ENCODE results near the gene ZFP1. TPM values are rescaled to one million over a fixed set of nuclear protein-coding genes. Genes with fewer than 3 reads are reported as not detected.
A peak's percentile ranks its signal among the peaks of the same experiment; 100 is the strongest.

ZFP1 gene
- 10 to 100 TPM in 3 of 4 donors, 1 to 10 TPM in 1; 9.2 to 17.5 (median 15.4) TPM for total RNA-seq
- polyA plus RNA-seq, result 1 to 10 TPM in 2 of 3 donors, under 1 TPM in 1; 0.60 to 4.0 (median 2.3) TPM

DNA sequence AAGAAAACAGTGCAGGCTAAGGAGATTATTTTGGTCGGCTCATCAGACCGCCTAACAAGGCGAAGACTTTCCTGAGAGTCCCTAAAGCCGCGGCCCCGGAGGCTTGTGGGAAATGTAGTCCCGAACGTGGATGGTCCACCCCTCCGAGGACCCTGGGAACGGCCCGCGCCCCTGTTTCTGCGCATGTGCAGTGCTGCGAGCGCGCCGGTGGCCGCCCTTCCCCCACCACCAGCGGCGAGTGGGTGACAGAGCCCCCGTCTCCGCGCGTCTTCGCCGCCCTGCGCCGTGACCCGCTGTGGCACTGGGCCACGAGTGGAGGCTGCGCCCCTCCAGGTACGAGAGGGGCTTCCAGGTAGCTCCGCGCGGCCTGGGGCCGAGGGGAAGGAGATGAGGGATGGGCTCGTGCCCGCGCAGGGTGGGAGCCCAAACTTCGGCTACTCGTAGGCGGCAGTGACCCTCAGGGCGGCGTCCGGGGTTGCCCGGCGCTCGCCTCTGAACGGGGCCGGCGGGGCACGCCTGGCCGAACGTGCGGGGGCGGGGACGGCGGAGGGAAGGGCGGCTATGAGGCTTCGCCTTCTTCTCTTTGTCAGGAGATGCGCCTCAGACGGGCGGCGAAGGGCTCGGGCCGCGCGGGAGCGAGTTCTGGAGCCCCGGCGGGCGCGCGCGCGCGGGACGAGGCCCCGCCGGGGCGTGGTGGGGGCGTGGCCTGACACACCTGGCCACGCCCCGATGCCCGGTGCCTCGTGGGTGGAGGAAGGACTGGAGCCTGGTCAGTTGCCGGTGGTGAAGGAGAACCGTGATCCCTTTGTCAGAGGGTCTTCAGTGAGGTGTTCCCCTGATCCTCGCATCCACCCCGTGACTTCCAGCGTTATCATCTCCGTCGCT lies at the start of gene ZFP1:
Gene ZFP1 (plus strand): TSS at position 214 of the 885 bp plus-strand sequence. CDS start 4,428 bp downstream, outside the sequence.
- peak; percentile 98 for DNase-seq
- H3K9me3 ChIP-seq, result peaks cover 0 to 2% (median 0%) of the 10 kb centered on the region in 4 donors
- H3K36me3 ChIP-seq, result peaks cover 0 to 10% (median 3%) of the 10 kb centered on the region in 4 donors
- H3K27ac ChIP-seq, result peak within 1 kb of the TSS; percentile 98 to 100 (median 100)
- 0 to 1% methylated on average over 93 of the region's 93 CpGs for WGBS, 2 donors
- H3K4me3 ChIP-seq, result peak within 1 kb of the TSS; percentile 90 to 100 (median 99)
- no peaks in the 10 kb centered on the region for H3K27me3 ChIP-seq
- intact Hi-C loops (cut with DNase I), result loop anchor here (2.0 to 10.0 kb wide), 2 partner anchors 32 to 334 kb away; partner anchors contain the start of gene LDHD
- peaks cover 0 to 11% (median 8%) of the 10 kb centered on the region in 4 donors for H3K4me1 ChIP-seq
- TF ChIP-seq POLR2AphosphoS5 (IDR thresholded peaks at IDR 0.05), result peak; percentile 64 to 88 (median 84)
- TF ChIP-seq, protein P1, sequence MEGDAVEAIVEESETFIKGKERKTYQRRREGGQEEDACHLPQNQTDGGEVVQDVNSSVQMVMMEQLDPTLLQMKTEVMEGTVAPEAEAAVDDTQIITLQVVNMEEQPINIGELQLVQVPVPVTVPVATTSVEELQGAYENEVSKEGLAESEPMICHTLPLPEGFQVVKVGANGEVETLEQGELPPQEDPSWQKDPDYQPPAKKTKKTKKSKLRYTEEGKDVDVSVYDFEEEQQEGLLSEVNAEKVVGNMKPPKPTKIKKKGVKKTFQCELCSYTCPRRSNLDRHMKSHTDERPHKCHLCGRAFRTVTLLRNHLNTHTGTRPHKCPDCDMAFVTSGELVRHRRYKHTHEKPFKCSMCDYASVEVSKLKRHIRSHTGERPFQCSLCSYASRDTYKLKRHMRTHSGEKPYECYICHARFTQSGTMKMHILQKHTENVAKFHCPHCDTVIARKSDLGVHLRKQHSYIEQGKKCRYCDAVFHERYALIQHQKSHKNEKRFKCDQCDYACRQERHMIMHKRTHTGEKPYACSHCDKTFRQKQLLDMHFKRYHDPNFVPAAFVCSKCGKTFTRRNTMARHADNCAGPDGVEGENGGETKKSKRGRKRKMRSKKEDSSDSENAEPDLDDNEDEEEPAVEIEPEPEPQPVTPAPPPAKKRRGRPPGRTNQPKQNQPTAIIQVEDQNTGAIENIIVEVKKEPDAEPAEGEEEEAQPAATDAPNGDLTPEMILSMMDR (IDR thresholded peaks at IDR 0.05), result no peak
- TF ChIP-seq EP300 (IDR thresholded peaks at IDR 0.05), result peak in 1 of 4 donors; percentile 68
- TF ChIP-seq POLR2A (IDR thresholded peaks at IDR 0.05), result peak; percentile 40 to 53

DNA sequence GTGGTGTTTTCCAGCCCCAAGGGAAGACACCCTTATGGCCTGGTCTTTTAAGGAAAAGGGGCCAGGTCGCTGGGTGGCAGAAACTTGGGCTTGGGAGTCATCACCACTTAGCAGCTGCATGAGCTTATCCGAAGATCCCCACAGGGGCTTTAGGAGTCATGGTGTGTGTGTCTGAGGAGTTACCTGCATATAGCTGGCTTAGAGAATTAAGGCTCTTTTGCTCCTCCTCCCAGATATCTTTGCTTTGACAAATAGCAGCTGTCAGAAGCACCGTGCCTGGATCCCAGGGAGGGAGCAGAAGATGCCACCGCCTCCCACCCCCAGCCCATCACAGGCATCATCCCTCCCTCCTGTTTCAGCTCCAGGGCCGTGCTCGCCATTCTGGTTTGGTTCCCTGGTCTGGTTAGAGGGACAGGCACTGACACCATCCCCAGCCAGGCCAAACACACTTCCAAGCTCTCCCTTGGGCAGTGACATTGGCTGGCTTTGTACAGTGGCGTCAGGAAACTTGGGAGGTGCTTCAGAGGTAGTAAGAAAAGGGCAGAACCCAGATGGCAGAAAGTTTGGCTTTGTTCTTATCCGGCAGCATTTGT lies 49.2 kb upstream of the ZFP1 start:
- TF ChIP-seq POLR2AphosphoS5 (IDR thresholded peaks at IDR 0.05) (no peak), EP300 (IDR thresholded peaks at IDR 0.05) (no peak), POLR2A (IDR thresholded peaks at IDR 0.05) (no peak)
- TF ChIP-seq, protein P1 (IDR thresholded peaks at IDR 0.05), result no peak
- no peak overlapping the region for H3K4me3 ChIP-seq
- H3K27me3 ChIP-seq, result no peaks in the 10 kb centered on the region
- H3K9me3 ChIP-seq, result no peaks in the 10 kb centered on the region
- intact Hi-C loops (cut with DNase I), result no loop called here
- H3K4me1 ChIP-seq, result peaks cover 0 to 67% (median 50%) of the 10 kb centered on the region in 4 donors
- peak overlapping the region in 3 of 4 donors; percentile 49 to 60 (median 53) for H3K27ac ChIP-seq
- DNase-seq, result no peak
- H3K36me3 ChIP-seq, result peaks cover 0 to 5% (median 2%) of the 10 kb centered on the region in 4 donors
- WGBS, 2 donors, result 79 to 86% methylated on average over 8 of the region's 8 CpGs

DNA sequence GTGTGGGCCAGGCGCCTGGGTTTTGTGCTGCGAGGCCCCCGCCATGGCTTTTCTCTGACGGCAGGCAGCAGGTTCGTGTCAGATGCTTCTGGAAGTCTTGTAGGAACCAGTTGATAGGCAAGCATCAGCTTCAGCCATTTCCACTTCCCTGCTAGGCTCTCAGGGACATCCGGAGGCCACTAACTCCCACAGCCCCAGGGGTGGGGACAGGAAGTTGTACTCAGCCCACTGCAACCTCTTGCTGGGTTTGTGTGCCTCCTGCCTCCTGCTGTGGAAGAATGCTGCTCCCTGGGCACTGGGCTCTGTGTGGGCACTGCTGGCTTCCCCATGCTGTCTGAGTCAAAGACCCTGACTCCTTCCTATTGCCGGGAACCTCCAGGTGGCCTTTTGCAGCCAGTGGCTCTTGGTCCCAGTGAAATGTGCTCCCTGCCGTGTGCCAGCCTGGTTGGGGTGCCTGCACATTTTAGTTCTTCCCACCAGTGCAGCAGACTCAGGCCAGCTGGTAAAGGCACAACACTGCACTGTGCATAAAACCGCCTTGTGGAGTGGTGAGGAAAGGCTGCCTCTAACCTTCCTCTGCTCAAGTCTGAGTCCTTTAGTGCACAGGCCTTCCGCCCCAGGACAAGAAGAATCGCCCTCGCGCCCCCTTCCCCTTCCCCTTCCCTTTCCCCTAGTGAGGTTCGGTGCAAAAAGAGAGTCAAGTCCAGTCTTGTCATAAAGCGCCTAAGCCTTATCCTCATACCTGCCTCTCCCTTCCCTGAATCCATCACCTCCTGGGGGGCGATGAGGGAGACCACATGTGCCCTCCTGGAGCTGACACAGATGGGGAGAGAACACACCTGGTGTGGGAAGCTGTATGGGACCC lies 48.4 kb upstream of the ZFP1 start:
- 65 to 86% methylated on average over 16 of the region's 16 CpGs for WGBS, 2 donors
- H3K27me3 ChIP-seq, result no peaks in the 10 kb centered on the region
- TF ChIP-seq EP300 (IDR thresholded peaks at IDR 0.05) (no peak), POLR2AphosphoS5 (IDR thresholded peaks at IDR 0.05) (no peak), POLR2A (IDR thresholded peaks at IDR 0.05) (no peak)
- no peak overlapping the region for H3K4me3 ChIP-seq
- peaks cover 0 to 3% (median 0%) of the 10 kb centered on the region in 4 donors for H3K36me3 ChIP-seq
- intact Hi-C loops (cut with DNase I), result loop anchor here (10.0 kb wide), 1 partner anchor 55 kb away; no protein-coding TSS in a partner anchor
- H3K4me1 ChIP-seq, result peaks cover 0 to 75% (median 58%) of the 10 kb centered on the region in 4 donors
- peak overlapping the region in 3 of 4 donors; percentile 49 to 60 (median 53) for H3K27ac ChIP-seq
- DNase-seq, result no peak
- no peaks in the 10 kb centered on the region for H3K9me3 ChIP-seq

DNA sequence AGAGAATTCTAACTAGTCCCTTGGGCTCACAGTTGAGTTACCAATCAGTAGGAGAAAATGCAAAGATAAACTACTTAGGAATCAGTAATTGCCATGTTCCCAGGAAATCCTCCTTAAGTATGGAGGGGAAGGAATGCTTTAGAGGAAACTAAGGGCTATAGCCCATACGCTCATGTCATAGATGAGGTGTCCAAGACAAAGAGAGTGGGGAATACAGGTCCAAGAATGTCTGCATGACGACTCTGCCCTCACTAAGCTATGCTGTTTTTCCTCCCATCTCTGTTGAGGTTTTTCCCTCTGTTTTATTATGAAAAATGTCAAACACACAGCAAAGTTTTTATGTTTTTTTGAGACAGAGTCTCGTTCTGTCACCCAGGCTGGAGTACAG lies 47.7 kb upstream of the ZFP1 start:
- intact Hi-C loops (cut with DNase I), result loop anchor here (10.0 kb wide), 1 partner anchor 56 kb away; no protein-coding TSS in a partner anchor
- Histone ChIP-seq H3K4me3 (no peak overlapping the region), H3K36me3 (no peaks in the 10 kb centered on the region), H3K27ac (peak overlapping the region in 3 of 4 donors; percentile 49 to 60 (median 53)), H3K4me1 (peaks cover 0 to 80% (median 65%) of the 10 kb centered on the region in 4 donors), H3K9me3 (no peaks in the 10 kb centered on the region), H3K27me3 (no peaks in the 10 kb centered on the region)
- TF ChIP-seq POLR2A (IDR thresholded peaks at IDR 0.05) (no peak), POLR2AphosphoS5 (IDR thresholded peaks at IDR 0.05) (no peak), EP300 (IDR thresholded peaks at IDR 0.05) (no peak)
- TF ChIP-seq, protein P1 (IDR thresholded peaks at IDR 0.05), result no peak
- WGBS, 2 donors, result 89 to 93% methylated on average over 3 of the region's 3 CpGs
- DNase-seq, result no peak
